ENCODE data around the gene WNT9A. TPM values are rescaled to one million over a fixed set of nuclear protein-coding genes. Genes with fewer than 3 reads are reported as not detected.
A peak's percentile ranks its signal among the peaks of the same experiment; 100 is the strongest.

The WNT9A gene
- total RNA-seq, 2 donors from 2014 or later = 2.2 to 2.6 TPM

DNA sequence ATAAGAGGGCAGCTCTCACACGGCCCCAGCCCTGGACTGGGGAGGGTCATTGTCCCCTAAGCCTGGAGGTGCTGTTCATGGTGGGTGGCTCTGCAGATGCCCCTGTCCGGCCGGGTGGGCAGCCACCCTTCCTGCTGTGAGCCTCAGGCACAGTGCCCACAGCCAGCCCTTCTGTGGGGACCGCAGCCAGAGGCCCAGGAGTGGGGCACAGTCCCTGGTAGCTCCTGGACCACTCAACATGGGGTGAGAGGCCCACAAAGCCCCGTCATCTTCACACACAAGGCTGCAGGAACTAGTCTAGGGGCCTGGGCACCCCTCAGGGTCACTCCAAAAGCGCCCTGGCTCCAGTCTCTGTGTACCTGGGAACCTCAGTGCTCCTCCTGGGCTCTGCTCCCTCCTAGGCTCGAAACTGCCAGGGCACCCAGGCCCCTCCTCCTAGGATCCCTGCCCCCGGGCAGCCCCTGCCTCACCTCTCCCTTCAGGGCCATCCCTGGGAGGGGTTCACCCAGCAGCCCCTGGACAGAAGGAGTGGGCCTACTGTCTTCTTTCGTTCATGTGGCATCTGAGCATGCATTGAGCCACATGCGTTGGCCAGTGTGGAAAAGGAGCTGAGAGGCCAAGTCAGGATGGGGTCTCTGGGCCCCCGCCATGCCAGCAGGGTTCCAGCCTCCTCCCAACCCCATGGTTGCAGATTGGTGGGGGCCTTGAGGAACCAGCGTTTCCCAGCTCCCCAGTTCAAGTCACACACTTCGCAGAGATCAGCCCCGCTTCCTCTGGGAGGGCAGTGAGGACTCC, 43.0 kb downstream of the WNT9A start:
- no peak for DNase-seq
- intact Hi-C loops (cut with DNase I, micrococcal nuclease) = no loop called here
- no peak for ATAC-seq

DNA sequence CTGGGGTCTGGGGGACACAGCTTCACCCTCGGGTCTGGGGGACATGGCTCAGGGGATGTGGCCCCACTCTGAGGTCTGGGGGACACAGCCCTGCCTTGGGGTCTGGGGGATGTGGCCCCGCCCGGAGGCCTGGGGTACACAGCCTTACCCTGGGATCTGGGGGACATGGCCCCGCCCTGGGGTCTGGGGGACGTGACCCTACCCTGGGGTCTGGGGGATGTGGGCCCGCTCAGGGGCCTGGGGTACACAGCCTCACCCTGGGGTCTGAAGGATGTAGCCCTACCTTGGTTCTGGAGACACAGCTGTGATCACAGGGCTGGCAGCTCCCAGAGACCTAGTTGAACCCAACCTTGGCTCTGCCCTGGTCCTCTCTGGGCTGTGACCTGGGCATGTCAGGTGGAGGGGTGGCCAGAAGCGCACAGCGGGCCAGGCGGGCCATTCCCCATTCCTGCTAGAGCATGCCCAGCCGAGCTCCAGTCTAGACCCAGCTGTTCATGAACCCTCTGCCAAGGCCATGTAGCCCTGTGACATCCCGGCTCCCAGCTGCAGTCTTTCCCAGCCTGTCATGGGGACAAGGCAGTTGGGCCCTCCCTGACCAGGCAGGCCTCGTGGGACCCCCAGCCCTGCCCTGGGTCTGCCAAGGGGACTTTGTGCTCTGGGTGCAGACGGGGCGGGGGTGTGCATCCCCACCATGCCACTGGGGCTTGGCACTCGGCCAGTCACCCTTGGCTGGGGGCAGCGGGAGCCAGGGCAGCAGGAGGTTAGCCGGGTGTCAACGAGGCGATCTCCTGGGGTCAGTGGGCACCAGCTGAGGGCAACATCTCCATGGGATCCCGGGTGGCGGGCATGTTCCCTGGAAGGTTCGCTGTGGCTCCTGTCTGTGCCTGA, 43.9 kb downstream of the WNT9A start:
- ATAC-seq (no peak), DNase-seq (no peak)
- intact Hi-C loops (cut with DNase I, micrococcal nuclease) = no loop called here

DNA sequence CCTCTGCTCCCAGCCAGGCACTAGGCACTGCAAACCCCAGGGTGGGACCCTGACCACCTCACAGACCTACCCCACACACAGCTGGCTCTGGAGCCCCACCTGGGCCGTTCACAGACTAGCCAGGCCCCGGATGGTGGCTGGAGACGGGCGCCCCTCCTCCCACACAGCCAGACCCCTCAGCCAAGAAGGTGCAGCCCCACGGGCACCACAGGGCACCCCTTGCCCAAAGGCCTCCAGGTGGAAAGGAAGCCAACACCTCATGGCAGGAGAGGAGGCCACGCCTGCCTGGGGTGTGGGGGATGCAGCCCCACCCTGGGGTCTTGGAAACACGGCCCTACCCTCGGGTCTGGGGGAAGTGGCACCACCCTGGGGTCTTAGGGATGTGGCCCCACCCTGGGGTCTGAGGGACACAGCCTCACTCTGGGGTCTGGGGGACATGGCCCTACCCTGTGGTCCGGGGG, 44.6 kb downstream of the WNT9A start:
- ATAC-seq (no peak), DNase-seq (no peak)
- intact Hi-C loops (cut with DNase I, micrococcal nuclease) = no loop called here

DNA sequence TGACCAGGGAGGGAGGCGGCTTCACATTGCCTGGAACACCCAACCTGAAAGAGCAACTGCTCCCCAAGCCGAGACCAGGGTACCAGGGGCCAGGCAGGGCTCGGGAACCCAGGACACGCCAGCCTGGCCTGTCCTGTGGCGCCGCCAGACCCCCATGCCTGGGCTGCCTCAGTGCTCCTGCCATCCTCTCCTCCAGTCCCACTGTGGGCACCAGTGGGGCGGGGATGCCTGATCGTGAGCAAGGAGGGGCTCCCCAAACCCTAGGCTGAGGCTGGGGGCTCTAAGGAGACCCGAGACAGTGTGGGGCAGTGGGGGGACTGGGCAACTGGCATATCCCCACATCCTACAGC, 45.1 kb downstream of the WNT9A start:
- ATAC-seq (no peak), DNase-seq (no peak)
- intact Hi-C loops (cut with DNase I, micrococcal nuclease) = no loop called here

DNA sequence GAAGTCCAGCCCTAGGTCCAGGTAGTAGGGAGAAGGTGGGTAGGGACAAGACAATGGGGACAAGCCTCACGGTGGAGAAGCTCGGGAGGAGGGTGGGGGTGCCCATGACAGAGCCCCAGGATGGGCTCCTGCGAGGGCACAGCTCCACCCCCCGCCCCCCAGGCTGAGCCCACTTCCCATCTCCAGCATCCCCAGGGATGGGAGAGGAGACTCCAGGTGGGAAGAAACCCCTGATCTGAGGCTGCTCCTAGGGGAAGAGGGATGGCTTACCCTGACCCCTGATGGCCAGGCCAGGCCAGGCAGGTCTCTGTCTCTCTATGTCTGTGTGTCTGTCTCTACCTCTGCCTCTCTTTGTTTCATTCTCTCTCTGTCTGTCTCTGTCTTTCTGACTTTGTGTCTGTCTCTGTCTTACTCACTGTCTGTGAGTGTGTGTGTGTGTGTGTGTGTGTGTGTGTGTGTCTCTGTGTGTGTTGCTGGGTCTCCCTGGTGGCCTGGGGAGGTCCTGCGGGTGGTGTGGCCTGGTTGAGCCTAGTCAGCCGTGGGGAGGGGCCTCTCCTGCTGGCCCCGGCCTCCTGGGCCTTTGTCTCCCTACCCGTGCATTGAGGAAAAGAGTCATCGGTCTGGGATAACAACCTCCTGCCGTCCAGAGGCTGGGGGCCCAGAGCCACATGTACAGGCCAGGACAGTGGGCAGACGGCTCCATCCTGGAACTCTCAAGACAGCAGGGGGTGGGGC, 45.7 kb downstream of the WNT9A start:
- DNase-seq = no peak

DNA sequence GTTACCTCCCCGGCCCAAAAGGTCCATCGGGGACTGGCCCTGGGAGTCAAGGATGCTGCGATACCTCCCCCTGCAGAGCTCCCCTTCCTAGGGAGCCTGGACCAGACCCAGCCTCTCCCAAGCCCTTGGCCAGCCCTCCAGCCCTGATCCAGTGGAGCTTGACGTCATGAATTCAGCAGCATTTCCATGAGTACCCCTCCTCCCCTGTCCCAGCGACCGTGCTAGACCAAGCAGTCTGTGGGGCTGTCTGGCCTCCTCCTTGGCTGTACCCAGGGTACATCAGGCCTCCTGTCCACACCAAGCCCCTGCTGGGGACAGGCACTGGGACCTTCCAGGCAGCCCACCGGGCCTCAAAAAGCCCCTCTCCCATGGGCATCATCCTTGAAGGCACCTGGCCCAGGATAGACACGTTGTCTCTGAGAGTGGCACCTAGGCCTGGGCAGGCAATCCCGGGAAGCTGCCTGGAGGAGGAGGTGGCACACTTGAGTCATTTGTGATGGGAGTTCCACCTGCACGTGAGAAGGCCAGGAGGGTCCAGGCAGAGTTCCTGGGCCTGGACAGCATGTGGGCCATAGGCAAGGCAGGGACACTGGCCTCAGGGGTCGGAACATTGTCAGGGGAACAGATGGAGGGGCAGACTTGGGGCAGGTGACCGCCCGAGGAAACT, 46.4 kb downstream of the WNT9A start:
- DNase-seq (peak in 1 of 2 donors; percentile 0), ATAC-seq (no peak)
- intact Hi-C loops (cut with DNase I, micrococcal nuclease) = no loop called here

More for the DNA sequence above, 45.7 kb downstream of the WNT9A start:
- ATAC-seq = no peak
- intact Hi-C loops (cut with DNase I, micrococcal nuclease) = no loop called here

DNA sequence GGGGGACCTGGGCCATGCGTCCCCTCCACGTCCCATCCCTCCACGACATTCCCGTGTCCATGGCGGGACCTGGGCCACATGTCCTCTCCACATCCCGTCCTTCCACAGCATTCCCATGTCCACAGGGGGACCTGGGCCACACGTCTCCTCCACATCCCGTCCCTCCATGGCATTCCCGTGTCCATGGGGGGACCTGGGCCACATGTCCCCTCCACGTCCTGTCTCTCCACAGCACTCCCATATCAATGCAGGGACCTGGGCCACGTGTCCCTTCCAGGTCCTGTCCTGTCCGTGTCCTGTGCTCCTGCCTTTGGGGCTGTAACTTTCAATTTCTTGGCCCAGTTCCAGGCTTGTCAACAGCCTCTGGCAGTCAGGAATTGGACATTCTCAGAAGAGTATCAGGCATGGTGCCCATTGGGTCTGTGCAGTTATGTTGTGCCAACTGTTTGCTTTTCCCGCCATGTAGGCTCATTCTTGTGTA, 47.1 kb downstream of the WNT9A start:
- ATAC-seq = no peak
- DNase-seq = peak in 1 of 2 donors; percentile 19
- intact Hi-C loops (cut with DNase I, micrococcal nuclease) = no loop called here

DNA sequence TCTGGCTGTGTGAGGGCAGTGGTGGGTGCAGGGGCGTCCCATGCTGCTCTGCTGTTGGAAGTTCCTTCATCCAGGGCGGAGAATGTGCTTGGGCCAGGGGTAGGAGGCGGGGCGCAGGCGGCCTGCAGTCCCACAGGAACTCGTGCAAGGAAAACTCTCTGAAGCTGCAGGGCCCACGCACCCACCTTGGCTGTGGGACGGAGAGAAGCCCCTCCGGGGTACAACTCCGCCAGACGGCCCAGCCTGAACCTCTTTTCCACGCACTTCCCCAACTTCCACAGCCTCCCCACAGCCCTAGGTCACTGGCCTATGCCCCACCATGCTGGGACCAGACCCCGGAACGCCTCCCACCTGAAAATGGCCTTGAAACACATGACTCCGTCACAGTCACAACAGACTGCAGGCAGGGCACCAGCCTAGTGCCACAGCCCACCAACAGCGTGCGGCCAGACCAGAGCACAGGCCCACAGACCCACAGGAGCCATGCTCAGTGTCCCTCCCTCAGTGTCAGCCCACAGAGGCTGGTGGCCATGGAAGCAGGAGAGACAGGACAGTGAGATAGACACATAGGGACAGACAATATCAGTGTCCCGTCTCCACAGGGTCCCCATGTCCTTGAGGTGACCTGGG, 47.8 kb downstream of the WNT9A start:
- DNase-seq (peak; percentile 2 to 14), ATAC-seq (no peak)
- intact Hi-C loops (cut with DNase I, micrococcal nuclease) = no loop called here

DNA sequence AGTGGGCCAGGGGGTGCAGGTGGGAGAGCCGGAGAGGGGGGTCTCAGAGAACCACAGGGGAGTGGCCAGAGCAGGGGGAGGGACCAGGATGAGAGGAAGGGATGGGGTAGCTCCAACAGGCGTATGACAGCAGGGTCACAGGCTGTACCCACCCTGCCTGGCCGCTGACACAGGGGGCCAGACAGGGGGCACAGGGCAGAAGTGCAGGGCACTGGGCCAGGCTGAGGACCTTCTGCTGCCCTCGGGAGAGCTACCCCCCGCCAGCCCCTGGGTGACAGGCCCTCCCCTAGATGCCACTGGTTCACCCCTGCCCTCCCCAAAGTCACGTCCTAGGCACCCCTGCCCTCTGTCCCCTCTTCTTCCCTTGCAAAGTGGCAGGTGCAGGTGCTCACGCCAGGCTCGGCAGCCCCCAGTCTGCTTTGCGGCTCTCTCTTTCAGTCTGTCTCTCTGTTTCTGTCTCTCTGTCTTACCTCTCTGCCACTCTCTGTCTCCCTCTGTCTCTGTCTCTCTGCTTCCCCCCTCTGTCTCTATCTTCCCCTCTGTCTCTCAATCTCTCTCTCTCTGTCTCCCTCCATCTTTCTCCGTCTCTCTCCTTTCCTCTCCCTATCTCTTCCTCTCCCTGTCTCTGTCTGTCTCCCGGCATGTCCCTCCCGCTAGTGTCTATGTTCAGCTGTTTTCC, 48.5 kb downstream of the WNT9A start:
- intact Hi-C loops (cut with DNase I, micrococcal nuclease) = no loop called here
- ATAC-seq (no peak), DNase-seq (peak in 1 of 2 donors; percentile 23)

DNA sequence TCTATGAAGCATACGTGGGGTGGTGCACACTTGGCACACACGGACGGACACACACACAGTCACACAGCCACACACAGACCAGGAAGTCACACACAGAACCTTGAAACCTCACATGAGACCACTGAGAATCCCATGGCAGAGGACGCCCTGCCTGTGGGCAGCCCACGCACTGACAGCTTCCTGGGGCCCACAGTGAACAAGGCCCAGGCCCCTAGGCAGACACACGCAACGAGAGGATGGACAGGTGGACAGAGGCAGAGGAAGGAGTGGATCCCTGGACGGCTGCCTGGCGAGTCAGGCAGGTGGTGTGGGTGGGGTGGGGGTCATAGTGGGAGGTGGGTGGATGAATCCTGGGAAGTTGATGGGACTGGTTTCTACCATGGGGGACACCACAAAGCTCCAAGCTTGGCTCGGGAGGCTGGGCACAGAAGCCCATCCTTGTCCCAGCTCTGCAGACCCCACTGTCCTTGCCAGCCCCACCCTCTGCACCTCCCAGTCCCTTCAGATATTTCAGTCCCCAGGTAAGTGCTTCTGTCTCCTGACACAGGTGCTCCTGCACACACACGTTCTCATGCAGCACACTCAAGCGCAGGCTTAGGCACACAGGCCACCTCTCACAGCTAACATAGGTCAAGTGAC, 49.1 kb downstream of the WNT9A start:
- peak; percentile 1 to 5 for DNase-seq
- intact Hi-C loops (cut with DNase I, micrococcal nuclease) = no loop called here

DNA sequence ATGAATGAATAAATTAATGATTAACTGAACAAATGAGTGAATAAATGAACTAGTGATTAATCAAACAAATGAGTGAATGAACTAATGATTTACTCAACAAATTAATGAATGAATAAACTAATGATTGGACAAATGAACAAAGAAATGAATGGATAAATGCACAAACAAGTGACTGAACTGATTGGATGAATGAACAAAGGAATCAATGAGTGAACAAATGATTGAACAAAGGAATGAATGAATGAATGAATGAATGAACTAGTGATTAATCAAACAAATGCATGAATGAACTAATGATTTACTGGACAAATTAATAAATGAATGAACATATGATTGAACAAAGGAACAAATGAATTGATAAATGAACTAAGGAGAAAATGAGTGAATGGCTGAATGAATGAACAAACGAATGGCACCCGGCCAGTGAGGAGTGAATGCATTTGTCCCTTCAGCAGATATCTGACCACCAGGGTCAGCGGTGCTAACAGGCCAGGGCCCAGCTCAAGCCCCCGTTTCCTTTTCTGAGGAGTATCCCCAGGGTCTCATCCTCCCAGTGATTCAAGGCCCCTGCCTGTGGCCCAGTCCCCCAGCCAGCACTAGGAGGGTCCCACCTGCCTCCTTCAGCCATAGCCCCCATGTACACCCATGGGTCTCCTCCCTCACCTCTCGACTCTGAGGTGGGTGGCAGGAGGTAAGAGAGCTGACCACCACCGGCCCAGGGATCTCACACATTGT, 49.9 kb downstream of the WNT9A start:
- no peak for DNase-seq
- intact Hi-C loops (cut with DNase I, micrococcal nuclease) = no loop called here
- no peak for ATAC-seq

More for the DNA sequence above, 49.1 kb downstream of the WNT9A start:
- no peak for ATAC-seq

DNA sequence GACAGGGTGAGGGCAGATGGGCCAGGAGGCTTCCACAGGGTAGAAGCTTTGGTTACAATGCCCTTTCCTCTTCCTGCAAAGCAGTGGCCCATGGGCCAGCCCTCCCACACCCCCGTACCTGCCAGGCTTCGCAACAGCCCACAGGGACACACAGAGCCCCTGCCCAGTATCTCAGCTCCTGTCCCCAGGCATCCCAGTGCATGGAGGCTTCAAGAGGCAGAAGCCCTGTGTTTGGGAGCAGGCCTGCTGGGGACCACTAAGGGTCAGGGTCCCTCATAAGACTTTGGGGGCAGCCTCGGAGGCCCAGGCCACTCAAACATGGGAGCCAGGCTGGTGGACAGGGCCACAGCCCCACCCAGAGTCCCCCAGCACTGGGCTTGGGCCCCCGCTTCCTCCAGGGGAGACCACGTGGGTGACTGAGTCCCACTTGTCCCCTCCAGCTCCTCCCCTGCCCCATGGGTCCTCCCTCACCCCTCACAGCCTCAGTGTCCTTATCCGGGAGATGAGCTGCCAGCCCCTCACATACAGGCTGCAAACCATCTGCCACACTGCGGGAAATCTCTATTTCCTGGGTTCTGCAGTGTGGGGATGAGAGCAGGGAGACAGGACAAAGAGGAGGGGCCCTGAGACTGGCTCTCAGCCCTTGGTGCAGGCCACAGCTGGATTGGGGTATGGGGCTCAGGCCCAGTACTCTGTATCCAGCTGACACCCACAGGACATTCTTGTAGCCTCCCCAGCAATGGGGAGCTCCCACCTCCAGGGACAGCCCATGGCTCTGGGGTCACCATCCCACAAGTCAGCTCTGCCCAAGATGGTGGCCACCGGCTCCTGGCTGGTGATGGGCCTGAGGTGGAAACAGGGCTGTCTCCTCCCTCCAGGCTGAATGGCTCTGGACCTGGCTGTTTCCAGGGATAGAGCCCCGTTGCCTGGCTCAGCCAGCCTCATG, 50.7 kb downstream of the WNT9A start:
- ATAC-seq = no peak
- intact Hi-C loops (cut with DNase I, micrococcal nuclease) = no loop called here
- peak; percentile 1 to 21 for DNase-seq

DNA sequence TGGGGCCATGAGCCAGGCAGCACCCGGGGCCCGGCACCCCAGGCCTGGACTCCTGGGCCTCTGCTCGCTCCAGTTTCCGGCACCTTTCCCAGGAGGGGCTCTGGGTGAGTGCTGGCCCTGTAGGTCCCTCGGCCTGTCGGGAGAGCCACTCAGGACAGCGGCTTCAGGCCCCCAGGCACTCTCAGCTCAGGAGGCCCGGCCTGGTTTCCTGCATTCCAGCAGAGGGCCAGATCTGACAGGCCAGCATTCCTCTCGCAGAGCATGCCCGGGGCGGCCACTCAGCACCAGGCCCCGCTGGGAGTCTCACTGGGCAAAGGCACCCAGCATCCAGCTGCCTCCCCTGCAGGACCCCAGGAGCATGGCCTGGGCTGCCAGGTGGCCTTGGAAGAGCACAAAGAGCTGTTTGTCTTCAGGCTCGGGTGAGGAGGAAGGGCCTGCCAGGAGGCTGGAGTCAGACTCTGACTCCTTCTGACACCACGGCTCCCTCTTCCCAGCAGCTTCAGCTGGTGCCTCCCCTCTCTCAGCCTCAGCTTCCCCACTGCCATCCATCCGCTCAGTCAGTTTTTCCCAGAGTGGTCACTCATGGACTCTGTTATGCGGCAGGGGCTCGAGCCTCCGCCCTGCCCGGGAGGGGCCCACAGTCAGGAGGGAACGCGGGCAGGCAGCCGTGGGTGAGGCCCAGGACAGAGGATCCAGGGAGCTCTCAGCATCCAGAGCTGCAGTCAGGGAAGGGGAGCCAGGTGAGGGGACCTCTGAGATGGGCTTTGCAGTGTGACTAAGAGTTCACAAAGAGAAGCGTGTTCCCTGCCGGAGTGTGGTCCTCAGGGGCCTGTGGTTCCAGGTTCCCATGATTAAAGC, 51.7 kb downstream of the WNT9A start:
- ATAC-seq (no peak), DNase-seq (peak; percentile 3 to 19)
- intact Hi-C loops (cut with DNase I, micrococcal nuclease) = no loop called here

DNA sequence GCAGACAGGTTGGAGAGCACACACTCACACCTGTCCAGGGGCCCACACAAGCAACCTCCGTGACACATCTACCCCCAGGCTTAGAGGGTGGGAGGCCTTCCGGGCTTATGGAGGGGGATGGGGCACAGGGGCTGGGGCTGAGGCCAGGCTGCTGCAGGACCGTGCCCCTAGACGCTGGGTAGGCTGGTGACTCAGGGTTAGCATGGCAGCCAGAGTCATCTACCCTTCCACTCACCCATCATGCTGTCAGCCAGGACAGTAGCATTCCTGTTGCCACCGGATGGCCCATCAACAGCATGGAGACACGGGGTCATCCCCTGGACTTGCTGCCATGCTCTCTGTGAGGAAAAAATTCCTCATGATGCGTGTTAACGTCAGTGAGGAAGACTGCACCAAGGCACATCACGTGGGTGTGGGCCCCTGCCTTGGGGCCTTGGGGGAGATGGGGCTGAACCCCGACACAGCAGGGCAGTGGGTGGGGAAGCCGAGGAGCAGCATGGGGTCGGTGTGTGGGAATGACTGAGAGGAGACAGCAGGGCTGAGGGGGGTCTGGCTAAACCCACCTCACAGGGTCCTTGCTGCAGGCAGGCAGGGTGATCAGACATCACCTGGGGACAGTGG, 52.8 kb downstream of the WNT9A start:
- intact Hi-C loops (cut with DNase I, micrococcal nuclease) = no loop called here
- DNase-seq (peak in 1 of 2 donors; percentile 2), ATAC-seq (no peak)
